H1 (cell line): ENCODE data around the gene CTTNBP2. TPM values are rescaled to one million over a fixed set of nuclear protein-coding genes. Genes with fewer than 3 reads are reported as not detected.
A peak's percentile ranks its signal among the peaks of the same experiment; 100 is the strongest.

Experiments
- CTCF ChIA-PET: fragments of 300-600 bp; sonication (Branson Sonifier 250); formaldehyde crosslinking; loops from one replicate; lab custom pipeline; 2021; ENCODE audit not compliant: partially characterized antibody; lab: Charles Lee
- POLR2A ChIA-PET: fragments of 300-600 bp; sonication (Branson Sonifier 250); formaldehyde crosslinking; loops from one replicate; lab custom pipeline; 2021; ENCODE audit warnings: inconsistent platforms; ENCODE audit not compliant: partially characterized antibody; lab: Charles Lee
- DNase-seq, 2 experiments: peaks; one replicate each; pipeline versions ENCODE4 v3.0.0 to v3.0.0-alpha.2; 2010 to 2022; ENCODE audit warnings: low spot score in 2 of 2, low read depth in 1 of 2, mixed read lengths in 1 of 2
- FAIRE-seq: peaks from 2 replicates; lab custom pipeline; 2011; peaks lifted over from hg19 to GRCh38; lab: Jason Lieb, UNC
- H2AFZ ChIP-seq: 2 replicates; pipeline ENCODE4 v1.8.1; 2012; ENCODE audit warnings: low read length, inconsistent platforms
- H2AK5ac ChIP-seq: 2 replicates; pipeline ENCODE4 v1.6.1; 2013; ENCODE audit warnings: low read depth, low read length
- H2BK120ac ChIP-seq: replicated peaks from 2 replicates; pipeline ENCODE3; 2013; ENCODE audit warnings: low read depth, low read length, inconsistent platforms
- H2BK12ac ChIP-seq: 2 replicates; pipeline ENCODE4 v1.6.1; 2013; ENCODE audit warnings: low read depth, low read length
- H2BK15ac ChIP-seq: 2 replicates; pipeline ENCODE4 v1.6.1; 2013; ENCODE audit warnings: low read length
- H2BK20ac ChIP-seq: 2 replicates; pipeline ENCODE4 v1.6.1; 2013; ENCODE audit warnings: low read length
- H2BK5ac ChIP-seq: 2 replicates; pipeline ENCODE4 v1.6.1; 2013; ENCODE audit warnings: low read depth, low read length
- H3K14ac ChIP-seq: 2 replicates; pipeline ENCODE4 v1.6.1; 2013; ENCODE audit warnings: inconsistent platforms; ENCODE audit not compliant: insufficient read length
- H3K18ac ChIP-seq: 2 replicates; pipeline ENCODE4 v1.6.1; 2013; ENCODE audit warnings: low read length; ENCODE audit errors: extremely low read depth
- H3K23ac ChIP-seq: 2 replicates; pipeline ENCODE4 v1.6.1; 2013; ENCODE audit warnings: inconsistent platforms; ENCODE audit not compliant: insufficient read length
- H3K23me2 ChIP-seq: 2 replicates; pipeline ENCODE4 v1.6.1; 2013; ENCODE audit warnings: low read depth, low read length
- H3K27ac ChIP-seq: 2 replicates; pipeline ENCODE4 v1.6.1; 2011; ENCODE audit warnings: low read depth, low read length, inconsistent platforms
- H3K27me3 ChIP-seq, 4 experiments: replicated peaks in 1 of 4; 1 replicate in 1 of 4; 2 replicates in 3 of 4; pipeline versions ENCODE4 v1.6.1 to v1.8.1; 2011 to 2013; ENCODE audit warnings: low read length in 3 of 4, mild to moderate bottlenecking in 3 of 4, inconsistent platforms in 2 of 4, mixed read lengths in 2 of 4, moderate library complexity in 1 of 4; ENCODE audit not compliant: control insufficient read depth in 3 of 4, insufficient read depth in 3 of 4; ENCODE audit errors: extremely low read depth in 1 of 4
- H3K36me3 ChIP-seq, 4 experiments: 2 replicates each; pipeline versions ENCODE4 v1.6.1 to v1.8.1; 2011 to 2013; ENCODE audit warnings: mild to moderate bottlenecking in 4 of 4, low read length in 3 of 4, moderate library complexity in 2 of 4, control low read depth in 1 of 4, inconsistent platforms in 1 of 4; ENCODE audit not compliant: insufficient read depth in 4 of 4, control insufficient read depth in 2 of 4
- H3K4ac ChIP-seq: replicated peaks from 2 replicates; pipeline ENCODE3; 2013; ENCODE audit warnings: low read length, low read depth, mixed read lengths, inconsistent platforms; ENCODE audit not compliant: insufficient read length
- H3K4me1 ChIP-seq, 4 experiments: replicated peaks in 1 of 4; 1 replicate in 1 of 4; 2 replicates in 3 of 4; pipeline versions ENCODE4 v1.6.1 to v1.8.1; 2011 to 2013; ENCODE audit warnings: low read length in 3 of 4, inconsistent platforms in 2 of 4, mixed read lengths in 1 of 4; ENCODE audit not compliant: insufficient read depth in 4 of 4, control insufficient read depth in 3 of 4
- H3K4me2 ChIP-seq, 2 experiments: 2 replicates each; pipeline versions ENCODE4 v1.6.1 to v1.8.1; 2011 to 2013; ENCODE audit warnings: low read depth in 2 of 2, low read length in 2 of 2, control low read depth in 1 of 2, inconsistent platforms in 1 of 2, mild to moderate bottlenecking in 1 of 2; ENCODE audit not compliant: insufficient read depth in 1 of 2
- H3K4me3 ChIP-seq, 4 experiments: fragments of 200-600, 300-600 bp in 1 of 4; sonication (generic), shearing (Covaris generic), sonication (Bioruptor Twin) in 1 of 4; 2 replicates each; pipeline versions ENCODE4 v1.5.1 to v1.8.1; 2011 to 2016; ENCODE audit warnings: low read length in 4 of 4, low read depth in 3 of 4, control low read depth in 2 of 4, inconsistent platforms in 2 of 4, mild to moderate bottlenecking in 2 of 4, mixed read lengths in 1 of 4, moderate library complexity in 1 of 4; ENCODE audit not compliant: insufficient read depth in 2 of 4; ENCODE audit errors: extremely low read depth in 1 of 4
- H3K56ac ChIP-seq: replicated peaks from 2 replicates; pipeline ENCODE3; 2013; ENCODE audit warnings: low read depth, mild to moderate bottlenecking, mixed read lengths, low read length, inconsistent platforms; ENCODE audit not compliant: insufficient read length
- H3K79me1 ChIP-seq: 2 replicates; pipeline ENCODE4 v1.6.1; 2013; ENCODE audit warnings: low read depth, low read length, control low read depth
- H3K79me2 ChIP-seq, 2 experiments: 2 replicates each; pipeline versions ENCODE4 v1.6.1 to v1.8.1; 2012 to 2013; ENCODE audit warnings: low read length in 2 of 2, mild to moderate bottlenecking in 2 of 2, inconsistent platforms in 1 of 2; ENCODE audit not compliant: insufficient read depth in 2 of 2, control insufficient read depth in 1 of 2
- H3K9ac ChIP-seq, 4 experiments: replicated peaks in 1 of 4; 1 replicate in 1 of 4; 2 replicates in 3 of 4; pipeline versions ENCODE4 v1.6.1 to v1.8.1; 2011 to 2013; ENCODE audit warnings: low read depth in 3 of 4, low read length in 3 of 4, control low read depth in 2 of 4, mild to moderate bottlenecking in 2 of 4, moderate library complexity in 2 of 4, inconsistent platforms in 1 of 4; ENCODE audit errors: extremely low read depth in 1 of 4
- H3K9me3 ChIP-seq, 2 experiments: 2 replicates each; pipeline versions ENCODE4 v1.6.1 to v1.8.1; 2012 to 2013; ENCODE audit warnings: mild to moderate bottlenecking in 2 of 2, moderate library complexity in 2 of 2, control low read depth in 1 of 2, inconsistent platforms in 1 of 2, low read depth in 1 of 2, low read length in 1 of 2, mixed read lengths in 1 of 2; ENCODE audit not compliant: insufficient read depth in 2 of 2
- H4K20me1 ChIP-seq, 2 experiments: replicated peaks in 1 of 2; 2 replicates each; pipeline versions ENCODE3 to v1.8.1; 2011 to 2013; ENCODE audit warnings: inconsistent platforms in 2 of 2, low read length in 2 of 2, mild to moderate bottlenecking in 1 of 2; ENCODE audit not compliant: insufficient read depth in 2 of 2, control insufficient read depth in 1 of 2
- H4K5ac ChIP-seq: 2 replicates; pipeline ENCODE4 v1.6.1; 2013; ENCODE audit warnings: low read length, low read depth, mixed read lengths, inconsistent platforms; ENCODE audit not compliant: insufficient read length
- H4K8ac ChIP-seq: 2 replicates; pipeline ENCODE4 v1.8.0; 2013; ENCODE audit warnings: mild to moderate bottlenecking, moderate library complexity, low read length, inconsistent platforms; ENCODE audit not compliant: insufficient read depth; ENCODE audit errors: extremely low read depth
- H4K91ac ChIP-seq: replicated peaks from 2 replicates; pipeline ENCODE3; 2013; ENCODE audit warnings: low read length, mixed read lengths, inconsistent platforms; ENCODE audit not compliant: insufficient read length
- ASH2L ChIP-seq: fragments of 200-600, 300-600 bp; sonication (generic); IDR thresholded peaks from one replicate; pipeline ENCODE4 v1.7.1; 2017; ENCODE audit warnings: low read length
- CBX8 ChIP-seq: fragments of 300-800, 300-1000 bp; sonication (generic); IDR thresholded peaks from 2 replicates; pipeline ENCODE4 v1.7.1; 2016; ENCODE audit warnings: low read depth, low read length, borderline replicate concordance
- SAP30 ChIP-seq: fragments of 300-600 bp; sonication (generic); IDR thresholded peaks from 2 replicates; pipeline ENCODE4 v1.7.1; 2012; ENCODE audit warnings: low read length, moderate library complexity, mild to moderate bottlenecking, inconsistent platforms; ENCODE audit not compliant: insufficient read depth, insufficient replicate concordance
- TAF7 ChIP-seq: optimal IDR thresholded peaks from 2 replicates; pipeline ENCODE3; 2011; ENCODE audit warnings: low read depth, mild to moderate bottlenecking, inconsistent platforms, low read length, moderate library complexity, borderline replicate concordance
- TEAD4 ChIP-seq: IDR thresholded peaks from 2 replicates; pipeline ENCODE4 v1.6.1; 2012; ENCODE audit warnings: low read depth, low read length, inconsistent platforms, mixed read lengths
- WGBS, 2 experiments: shearing (Covaris generic) in 1 of 2; methylation state at CpG; one replicate each; pipeline versions ENCODE4 v1.1.6 to v1.1.7; 2013 to 2015; ENCODE audit warnings: low lambda C conversion rate in 2 of 2, mixed read lengths in 2 of 2, inconsistent platforms in 1 of 2, low coverage in 1 of 2, missing lambda C conversion rate in 1 of 2; ENCODE audit not compliant: insufficient replicate concordance in 2 of 2, insufficient coverage in 1 of 2, insufficient read length in 1 of 2; ENCODE audit errors: extremely low coverage in 1 of 2, missing lambda C conversion rate in 1 of 2; 5-methylcytosine and 5-hydroxymethylcytosine counted together
- polyA plus RNA-seq, 7 experiments: library from polyadenylated mRNA; depleted of rRNA in 3 of 7; stranded (reverse) in 5 of 7; unstranded in 2 of 7; fragments of >200 nt in 5 of 7; fragments of 200-250 nt in 2 of 7; gene quantifications; 1 replicate in 5 of 7; 2 replicates in 1 of 7; 4 replicates in 1 of 7; pipeline versions ENCODE4 v1.2.1 to v1.2.3, GENCODE V29; 2011 to 2013; ENCODE audit warnings: missing spikeins in 2 of 7, mixed read lengths in 2 of 7
- total RNA-seq: library from RNA; stranded (reverse); fragmentation: NEBNext Ultra II Directional; extraction: Animal tissue kit (Norgen Biotek cat#: 25700); gene quantifications from 2 replicates; pipeline ENCODE4 v1.2.1, GENCODE V29; 2021

The CTTNBP2 gene
- total and polyA plus RNA-seq, 2 of the 8 experiments (the other 6 are each of a cell fraction or from before 2014, with no cell fraction given), result 15.3 to 35.1 TPM

DNA sequence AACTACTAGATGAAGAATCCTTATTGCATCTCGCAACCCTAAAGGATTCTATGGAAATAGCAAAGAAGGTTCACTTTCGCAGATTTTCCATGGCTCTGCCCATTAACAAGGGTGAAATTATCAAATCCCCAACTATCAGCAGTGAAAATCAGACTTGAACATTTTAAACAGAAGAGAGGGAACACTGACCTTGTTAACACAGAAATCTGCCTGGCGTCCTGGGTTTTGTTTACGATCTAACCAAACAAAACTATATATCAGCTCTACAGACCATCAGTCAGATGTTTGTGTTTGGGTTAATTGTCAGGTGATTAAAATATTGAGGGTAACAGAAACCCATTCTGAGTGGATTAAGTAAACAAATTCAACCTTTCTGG is 1.9 kb downstream of the CTTNBP2 start:
- no peaks in the 10 kb centered on the region for H3K27me3 ChIP-seq
- no peak overlapping the region for H3K27ac ChIP-seq
- peaks cover 7 to 64% of the 10 kb centered on the region in 2 experiments; a peak in 3 of 4 replicates for H3K79me2 ChIP-seq

More for the DNA sequence above, 1.9 kb downstream of the CTTNBP2 start:
- Histone ChIP-seq H2BK5ac (no peak overlapping the region), H2BK20ac (no peak overlapping the region), H3K56ac (no peak overlapping the region), H2BK12ac (no peak overlapping the region), H2BK15ac (no peak overlapping the region), H3K9ac (peak overlapping the region in 1 of 4 experiments; percentile 37; a peak in 1 of 7 replicates), H2BK120ac (no peak overlapping the region), H3K18ac (no peak overlapping the region), H3K14ac (no peak overlapping the region), H3K4me2 (peak overlapping the region; percentile 66 to 88), H3K23me2 (peaks cover 13% of the 10 kb centered on the region), H3K4ac (no peak overlapping the region), H2AK5ac (no peak overlapping the region), H2AFZ (no peak overlapping the region), H4K91ac (no peak overlapping the region), H3K9me3 (no peaks in the 10 kb centered on the region), H3K23ac (no peak overlapping the region), H4K20me1 (peaks cover 1% of the 10 kb centered on the region in 2 experiments), H3K79me1 (0 out of 2 replicates have a peak, but pooled peaks cover 2% of the 10 kb centered on the region), H4K8ac (no peak overlapping the region), H3K4me1 (peaks cover 2 to 23% (median 9%) of the 10 kb centered on the region in 4 experiments; a peak in 6 of 7 replicates), H3K36me3 (peaks cover 0 to 2% (median 0%) of the 10 kb centered on the region in 4 experiments; a peak in 1 of 8 replicates), H3K4me3 (peak overlapping the region; percentile 88 to 98 (median 96); a peak in 7 of 8 replicates), H4K5ac (no peak overlapping the region)
- no peak for TF ChIP-seq TEAD4
- TF ChIP-seq CBX8, result no peak
- no peak for TF ChIP-seq TAF7
- TF ChIP-seq ASH2L, result no peak
- TF ChIP-seq SAP30, result no peak
- ChIA-PET CTCF (interaction anchor here (0.6 to 1.5 kb wide), 13 partner anchors 9 to 1709 kb away, joined by 3 to 8 read pairs (median 4); no protein-coding TSS in a partner anchor), POLR2A (interaction anchor here (0.9 to 1.9 kb wide), 3 partner anchors 10 to 23 kb away, joined by 3 to 5 read pairs (median 4); no protein-coding TSS in a partner anchor)
- DNase-seq (no peak), FAIRE-seq (no peak)
- WGBS, 2 experiments, result 68% methylated on average over 4 of the region's 4 CpGs; no CpG with 5 or more reads in 1 of the 2 experiments
